Lower leg skin (tissue), 4 donors: ENCODE measurements around the gene ASB2. TPM values are rescaled to one million over a fixed set of nuclear protein-coding genes. Genes with fewer than 3 reads are reported as not detected.

Experiments used
- DNase-seq, 2 donors: peaks; one replicate each; pipeline ENCODE4 v3.0.0-alpha.2; 2019; ENCODE audit warnings: low spot score in 2 of 2
- H3K4me3 ChIP-seq: fragments of 200-600 bp; sonication (generic); 2 replicates; pipeline ENCODE4 v1.5.1; 2017; ENCODE audit warnings: mild to moderate bottlenecking, low read depth; ENCODE audit not compliant: poor library complexity, severe bottlenecking
- CTCF ChIP-seq, 3 donors: fragments of 450-650 bp; IDR thresholded peaks; one replicate each; pipeline ENCODE4 v1.5.1; 2016; ENCODE audit warnings: antibody characterized with exemption in 3 of 3, mild to moderate bottlenecking in 3 of 3, moderate library complexity in 2 of 3
- POLR2A ChIP-seq, 2 donors: fragments of 450-650 bp; IDR thresholded peaks; one replicate each; pipeline ENCODE4 v1.6.1; 2016 to 2017; ENCODE audit warnings: antibody characterized with exemption in 2 of 2, mild to moderate bottlenecking in 1 of 2, moderate library complexity in 1 of 2
- WGBS, 2 donors: methylation state at CpG; one replicate each; pipeline ENCODE4 v1.1.5; 2018; 5-methylcytosine and 5-hydroxymethylcytosine counted together
- intact Hi-C: fragments of 100-400 bp; cut with DNase I; formaldehyde crosslinking; loops from one replicate; pipeline ENCODE4 v1.15.0; 2023; ENCODE audit warnings: low total_unique reads
- total RNA-seq, 4 donors: library from RNA; depleted of rRNA; stranded (reverse); fragments of >200 nt; gene quantifications; one replicate each; pipeline ENCODE4 v1.1.0, GENCODE V29; 2016

ASB2 gene
- total RNA-seq, 4 donors from 2014 or later = 0.46 to 5.4 (median 1.8) TPM

DNA sequence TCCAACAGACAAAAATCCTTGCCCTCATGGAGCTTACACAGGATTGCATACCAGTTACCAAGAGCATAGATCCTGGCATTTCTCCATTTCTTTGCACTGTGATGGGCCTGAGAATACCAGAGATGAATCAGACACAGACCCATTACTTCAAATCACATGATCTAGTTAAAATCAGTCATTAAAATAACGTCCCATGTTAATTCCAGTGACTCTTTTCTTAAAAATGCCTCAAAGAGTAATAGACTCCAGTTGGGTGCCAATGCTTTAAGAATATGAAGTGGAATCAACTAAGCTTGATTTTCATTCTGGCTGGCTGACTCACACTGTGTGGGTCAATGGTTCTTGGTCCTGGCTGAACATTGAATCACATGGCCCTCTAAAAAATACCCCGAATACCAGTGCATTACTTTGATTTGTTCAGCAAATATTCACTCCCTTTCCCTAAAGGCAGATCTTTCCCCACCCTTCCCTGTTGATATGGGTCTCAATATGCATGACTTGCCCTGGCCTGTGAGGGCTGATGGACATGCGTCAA lies 11.0 kb downstream of the ASB2 start:
- intact Hi-C loops = no loop called here
- 73 to 75% methylated on average over 3 of the region's 3 CpGs for WGBS, 2 donors
- TF ChIP-seq POLR2A (IDR thresholded peaks at IDR 0.05) (no peak), CTCF (IDR thresholded peaks at IDR 0.05) (no peak)
- no peak overlapping the region for H3K4me3 ChIP-seq
- DNase-seq = no peak

DNA sequence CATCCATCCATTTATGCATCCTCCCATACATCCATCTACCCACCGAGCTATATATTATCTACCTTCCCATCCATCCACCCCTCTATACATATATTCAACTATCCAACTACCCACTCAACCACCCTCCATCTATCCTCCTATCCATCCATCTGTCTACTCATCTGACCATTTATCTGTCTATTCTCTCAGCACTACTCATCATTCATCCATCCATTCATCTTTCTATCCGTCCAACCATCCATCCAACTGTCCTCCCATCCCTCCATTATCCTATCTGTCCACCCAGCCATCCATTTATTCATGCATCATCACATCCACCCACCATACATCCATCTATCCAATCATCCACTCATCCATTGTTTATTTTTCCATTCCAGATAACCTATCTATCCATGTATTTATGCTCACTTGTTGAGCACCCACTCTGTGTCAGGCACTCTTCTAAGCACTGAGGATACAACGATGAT lies 11.5 kb downstream of the ASB2 start:
- TF ChIP-seq POLR2A (IDR thresholded peaks at IDR 0.05) = no peak
- TF ChIP-seq CTCF (IDR thresholded peaks at IDR 0.05) = no peak
- intact Hi-C loops = no loop called here
- 91 to 99% methylated on average over 3 of the region's 3 CpGs for WGBS, 2 donors

DNA sequence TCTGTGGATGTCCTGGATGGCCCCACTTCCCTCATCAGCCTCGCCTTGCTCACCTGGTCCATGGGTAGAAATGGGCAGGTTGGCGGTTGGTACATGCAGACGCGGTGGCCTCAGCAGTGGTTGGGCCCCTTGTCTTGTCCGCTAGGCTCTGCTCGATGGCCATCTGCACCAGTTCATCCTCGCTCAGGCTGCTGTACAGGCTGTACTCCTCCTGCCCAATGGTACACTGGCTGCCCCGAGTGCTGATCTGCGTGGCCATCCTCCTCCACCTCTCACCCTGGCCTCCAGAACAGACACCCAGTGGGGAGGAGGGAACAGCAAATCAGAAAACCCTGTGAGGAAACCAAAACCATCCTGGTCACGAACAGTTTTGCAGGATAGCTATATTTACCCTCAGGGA lies 12.1 kb downstream of the ASB2 start:
- WGBS, 2 donors = 94 to 96% methylated on average over 10 of the region's 10 CpGs
- H3K4me3 ChIP-seq = no peak overlapping the region
- DNase-seq = no peak
- TF ChIP-seq POLR2A (IDR thresholded peaks at IDR 0.05) (no peak), CTCF (IDR thresholded peaks at IDR 0.05) (no peak)
- intact Hi-C loops = no loop called here

More for the DNA sequence above, 11.5 kb downstream of the ASB2 start:
- no peak overlapping the region for H3K4me3 ChIP-seq
- no peak for DNase-seq

- TF ChIP-seq POLR2A (IDR thresholded peaks at IDR 0.05) = no peak
- 75 to 84% methylated on average over 4 of the region's 4 CpGs for WGBS, 2 donors
Observed at GRCh38 chr14:93963692-93964091, 12.7 kb downstream of the ASB2 start.

DNA sequence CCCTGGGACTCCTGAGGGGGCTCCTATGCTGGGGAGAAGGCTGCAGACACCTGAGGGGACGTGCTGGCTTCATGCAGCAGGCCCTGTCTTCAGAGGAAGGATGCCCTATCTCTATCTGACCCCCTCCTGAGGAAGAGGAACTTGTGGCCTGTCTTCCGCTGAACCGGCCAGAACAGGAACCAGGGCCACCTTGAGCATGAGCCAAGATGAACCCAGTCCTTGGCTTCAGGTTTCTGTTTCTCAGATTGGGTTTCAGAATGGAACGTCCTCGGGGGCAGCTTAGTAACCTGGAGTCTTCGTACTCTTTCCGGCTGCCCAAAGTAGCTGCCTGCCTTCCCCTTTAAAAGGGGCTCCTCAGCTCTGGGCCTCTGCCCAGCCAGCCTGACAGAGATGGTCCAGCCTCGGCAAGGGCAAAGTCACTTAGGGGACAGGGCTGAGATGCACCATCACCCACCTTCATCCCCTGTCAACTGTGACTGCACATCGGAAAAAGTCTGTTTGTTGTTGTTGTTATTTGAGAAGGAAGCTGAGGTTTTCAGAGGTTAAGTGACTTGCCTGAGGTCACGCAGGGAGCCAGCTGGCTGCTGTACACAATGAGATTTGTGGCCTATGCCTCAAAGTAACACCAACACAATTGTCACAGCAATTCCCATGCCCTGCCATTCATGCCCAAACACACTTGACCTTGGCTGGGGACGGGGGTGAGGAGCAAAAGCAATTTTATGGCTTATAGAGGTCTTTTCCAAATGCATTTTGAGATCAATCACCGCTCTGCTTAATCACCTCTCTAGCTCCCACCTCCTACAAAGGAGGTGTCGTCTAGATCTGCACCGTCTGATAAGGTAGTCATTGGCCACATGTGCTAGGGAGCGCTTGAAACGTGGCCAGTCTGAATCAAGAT lies 13.4 kb downstream of the ASB2 start:
- DNase-seq = no peak
- no peak overlapping the region for H3K4me3 ChIP-seq
- no peak for TF ChIP-seq CTCF (IDR thresholded peaks at IDR 0.05)
- TF ChIP-seq POLR2A (IDR thresholded peaks at IDR 0.05) = no peak
- intact Hi-C loops = no loop called here
- WGBS, 2 donors = 65% methylated on average over 16 of the region's 16 CpGs

More at GRCh38 chr14:93963692-93964091, 12.7 kb downstream of the ASB2 start:
- no peak overlapping the region for H3K4me3 ChIP-seq
- intact Hi-C loops = no loop called here
- no peak for DNase-seq

GRCh38 chr14:93961620-93962019 lies 14.8 kb downstream of the ASB2 start:
- no peak for TF ChIP-seq POLR2A (IDR thresholded peaks at IDR 0.05)
- TF ChIP-seq CTCF (IDR thresholded peaks at IDR 0.05) = no peak
- DNase-seq = no peak

More at GRCh38 chr14:93961620-93962019, 14.8 kb downstream of the ASB2 start:
- H3K4me3 ChIP-seq = no peak overlapping the region
- 92 to 93% methylated on average over 8 of the region's 8 CpGs for WGBS, 2 donors
- intact Hi-C loops = no loop called here
